Endodermal cell (in vitro differentiated cells): ENCODE results near the gene SPTB. TPM values are rescaled to one million over a fixed set of nuclear protein-coding genes. Genes with fewer than 3 reads are reported as not detected.

Source experiments
- DNase-seq: peaks from one replicate; pipeline ENCODE4 v3.0.0-alpha.2; 2017
- H3K27ac ChIP-seq: 2 replicates; pipeline ENCODE4 v1.5.1; 2013; ENCODE audit warnings: mild to moderate bottlenecking, low read depth, low read length, moderate library complexity
- H3K27me3 ChIP-seq: 2 replicates; pipeline ENCODE4 v1.6.1; 2013; ENCODE audit warnings: mild to moderate bottlenecking, low read length, moderate library complexity; ENCODE audit not compliant: insufficient read depth, control insufficient read depth, poor library complexity, severe bottlenecking
- H3K36me3 ChIP-seq: 2 replicates; pipeline ENCODE4 v1.7.0; 2013; ENCODE audit warnings: mild to moderate bottlenecking, low read length, moderate library complexity; ENCODE audit not compliant: control insufficient read depth, insufficient read depth
- H3K4me1 ChIP-seq: one replicate; pipeline ENCODE4 v1.7.0; 2013; ENCODE audit warnings: low read length; ENCODE audit not compliant: control insufficient read depth, insufficient read depth
- H3K4me3 ChIP-seq: 2 replicates; pipeline ENCODE4 v1.5.1; 2013; ENCODE audit warnings: mild to moderate bottlenecking, low read length, moderate library complexity
- H3K9ac ChIP-seq: 2 replicates; pipeline ENCODE4 v1.6.1; 2013; ENCODE audit warnings: mild to moderate bottlenecking, low read length, moderate library complexity; ENCODE audit not compliant: poor library complexity, severe bottlenecking; ENCODE audit errors: extremely low read depth
- H3K9me3 ChIP-seq: 2 replicates; pipeline ENCODE4 v1.6.1; 2013; ENCODE audit warnings: mild to moderate bottlenecking, low read length, moderate library complexity; ENCODE audit not compliant: control insufficient read depth
- H3K27ac Mint-ChIP-seq: 2 replicates; pipeline ENCODE4 v1.8.0; 2020; ENCODE audit warnings: mixed read lengths
- H3K27me3 Mint-ChIP-seq: 2 replicates; pipeline ENCODE4 v1.8.0; 2021; ENCODE audit warnings: mild to moderate bottlenecking, mixed read lengths; ENCODE audit not compliant: insufficient read depth
- H3K36me3 Mint-ChIP-seq: 2 replicates; pipeline ENCODE4 v1.8.0; 2020; ENCODE audit warnings: low read depth, mixed read lengths
- H3K4me1 Mint-ChIP-seq: 2 replicates; pipeline ENCODE4 v1.8.0; 2020; ENCODE audit warnings: mixed read lengths
- H3K4me3 Mint-ChIP-seq: 2 replicates; pipeline ENCODE4 v1.8.0; 2020; ENCODE audit warnings: mild to moderate bottlenecking, moderate library complexity, mixed read lengths
- H3K9me3 Mint-ChIP-seq: 2 replicates; pipeline ENCODE4 v1.8.0; 2020; ENCODE audit warnings: mild to moderate bottlenecking, mixed read lengths
- CTCF ChIP-seq: fragments of 200-600 bp; sonication (generic); conservative IDR thresholded peaks from 2 replicates; pipeline ENCODE4 v1.5.0; 2021; ENCODE audit warnings: antibody characterized with exemption, mild to moderate bottlenecking
- WGBS, 2 experiments: methylation state at CpG; one replicate each; pipeline versions ENCODE4 v1.1.5 to v1.1.7; 2013; ENCODE audit warnings: missing lambda C conversion rate in 2 of 2, mixed read lengths in 1 of 2; ENCODE audit not compliant: insufficient coverage in 1 of 2, insufficient read length in 1 of 2; 5-methylcytosine and 5-hydroxymethylcytosine counted together
- total RNA-seq, 2 donors: library from RNA; stranded (reverse); fragmentation: NEBNext Ultra II Directional in 1 of 2; extraction: Animal tissue kit (Norgen Biotek cat#: 25700) in 1 of 2; gene quantifications; 2 replicates in 1 of 2; 3 replicates in 1 of 2; pipeline ENCODE4 v1.2.1, GENCODE V29; 2021

SPTB gene
- total RNA-seq, 2 donors from 2014 or later, result 0.77 to 1.4 TPM

DNA sequence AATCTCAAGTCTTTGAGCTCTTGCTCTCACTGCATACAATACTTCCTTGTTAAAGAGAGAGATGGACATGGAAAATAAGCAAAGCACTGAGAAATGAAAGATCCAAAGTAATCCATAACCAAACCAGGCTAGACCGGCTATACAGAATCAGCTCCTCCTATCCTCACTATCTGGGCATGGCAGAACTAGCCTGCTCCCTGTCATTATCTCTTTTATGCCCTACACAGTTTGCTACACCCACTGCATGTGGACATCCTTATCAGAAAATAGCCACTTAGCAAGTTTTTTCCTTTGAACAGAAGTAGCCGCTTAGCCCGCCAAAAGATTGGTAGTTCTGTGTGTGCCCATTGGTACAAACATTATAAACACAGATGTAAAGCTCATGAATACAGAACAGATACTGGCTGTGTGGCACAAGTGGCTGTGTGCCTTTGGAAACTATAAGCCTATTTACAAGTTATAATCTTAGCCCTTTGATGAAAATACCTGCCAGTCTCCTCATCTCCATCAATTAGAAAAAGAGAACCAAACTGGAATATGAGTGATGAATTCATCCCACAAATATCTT lies 34.7 kb downstream of the SPTB start:
- H3K4me1 Mint-ChIP-seq, result peaks cover 18% of the 10 kb centered on the region
- no peak overlapping the region for H3K4me3 ChIP-seq
- H3K9me3 ChIP-seq, result no peaks in the 10 kb centered on the region
- H3K36me3 ChIP-seq, result no peaks in the 10 kb centered on the region
- no peaks in the 10 kb centered on the region for H3K9me3 Mint-ChIP-seq
- 75 to 93% methylated on average over 1 to 3 of the region's 3 CpGs for WGBS, 2 experiments
- H3K36me3 Mint-ChIP-seq, result no peaks in the 10 kb centered on the region
- H3K4me3 Mint-ChIP-seq, result no peak overlapping the region
- H3K9ac ChIP-seq, result no peak overlapping the region
- H3K27me3 Mint-ChIP-seq, result peaks cover 7% of the 10 kb centered on the region
- H3K27ac Mint-ChIP-seq, result no peak overlapping the region
- peaks cover 11% of the 10 kb centered on the region for H3K27me3 ChIP-seq
- TF ChIP-seq CTCF, result no peak
- H3K4me1 ChIP-seq, result peaks cover 8% of the 10 kb centered on the region
- no peak for DNase-seq
- H3K27ac ChIP-seq, result no peak overlapping the region

GRCh38 chr14:64844272-64844671 lies 35.4 kb downstream of the SPTB start:
- peaks cover 6% of the 10 kb centered on the region for H3K27me3 Mint-ChIP-seq
- H3K4me3 ChIP-seq, result no peak overlapping the region
- DNase-seq, result no peak
- H3K36me3 ChIP-seq, result no peaks in the 10 kb centered on the region
- WGBS, 2 experiments, result 97 to 100% methylated on average over 1 to 2 of the region's 2 CpGs
- no peak overlapping the region for H3K9ac ChIP-seq
- no peak for TF ChIP-seq CTCF
- H3K4me1 ChIP-seq, result peaks cover 8% of the 10 kb centered on the region
- H3K27ac ChIP-seq, result no peak overlapping the region
- H3K27ac Mint-ChIP-seq, result no peak overlapping the region
- peaks cover 18% of the 10 kb centered on the region for H3K4me1 Mint-ChIP-seq
- H3K4me3 Mint-ChIP-seq, result no peak overlapping the region
- no peaks in the 10 kb centered on the region for H3K36me3 Mint-ChIP-seq
- H3K27me3 ChIP-seq, result peaks cover 4% of the 10 kb centered on the region
- H3K9me3 ChIP-seq, result no peaks in the 10 kb centered on the region
- no peaks in the 10 kb centered on the region for H3K9me3 Mint-ChIP-seq

GRCh38 chr14:64843548-64843947 lies 36.2 kb downstream of the SPTB start:
- Histone ChIP-seq H3K9me3 (no peaks in the 10 kb centered on the region), H3K4me3 (no peak overlapping the region), H3K27me3 (no peaks in the 10 kb centered on the region), H3K9ac (no peak overlapping the region), H3K27ac (no peak overlapping the region), H3K36me3 (no peaks in the 10 kb centered on the region), H3K4me1 (peaks cover 8% of the 10 kb centered on the region)
- no peaks in the 10 kb centered on the region for H3K9me3 Mint-ChIP-seq
- peaks cover 7% of the 10 kb centered on the region for H3K27me3 Mint-ChIP-seq
- TF ChIP-seq CTCF, result no peak
- no peak overlapping the region for H3K27ac Mint-ChIP-seq
- WGBS, 2 experiments, result 73 to 78% methylated on average over 5 to 6 of the region's 6 CpGs
- no peak for DNase-seq
- H3K4me1 Mint-ChIP-seq, result peaks cover 18% of the 10 kb centered on the region
- no peak overlapping the region for H3K4me3 Mint-ChIP-seq
- no peaks in the 10 kb centered on the region for H3K36me3 Mint-ChIP-seq
